Measurements from ENCODE around the gene GOLGA3. TPM values are rescaled to one million over a fixed set of nuclear protein-coding genes. Genes with fewer than 3 reads are reported as not detected.

Gene GOLGA3
- total and polyA plus RNA-seq, 2 experiments from 2014 or later = 10.3 to 57.8 TPM

GRCh38 chr12:132797820-132798570, 30.7 kb downstream of the GOLGA3 start:
- Mint-ChIP-seq H3K27me3 (ENCODE audit: insufficient read depth, low read depth, poor library complexity) (peaks cover 4% of the 10 kb centered on the region), H3K36me3 (ENCODE audit: low read depth) (peaks cover 67% of the 10 kb centered on the region), H3K27ac (no peak overlapping the region), H3K9me3 (no peaks in the 10 kb centered on the region), H3K4me1 (no peaks in the 10 kb centered on the region), H3K4me3 (no peak overlapping the region)
- H3K4me3 ChIP-seq = no peak overlapping the region
- DNase-seq (ENCODE audit: low spot score) (no peak), ATAC-seq (no peak)
- no peaks in the 10 kb centered on the region for H3K79me2 ChIP-seq (replicated peaks; ENCODE audit: insufficient read depth)
- no peaks in the 10 kb centered on the region for H3K4me1 ChIP-seq (ENCODE audit: insufficient read depth)
- no peaks in the 10 kb centered on the region for H3K9me2 ChIP-seq (ENCODE audit: insufficient read depth)
- H3F3A ChIP-seq (replicated peaks; ENCODE audit: low read depth) = no peaks in the 10 kb centered on the region
- H3K36me3 ChIP-seq (ENCODE audit: insufficient read depth) = peaks cover 11% of the 10 kb centered on the region; the same call in 1 of the 2 replicates
- TF ChIP-seq ETS1 (IDR thresholded peaks at IDR 0.05) (no peak), EZH2 (IDR thresholded peaks at IDR 0.05; ENCODE audit: low read depth, unreplicated experiment) (no peak), EZH2phosphoT487 (IDR thresholded peaks at IDR 0.05; ENCODE audit: unreplicated experiment) (peak; percentile 29), JUNB (IDR thresholded peaks at IDR 0.05; ENCODE audit: unreplicated experiment) (no peak), REST (IDR thresholded peaks at IDR 0.05; ENCODE audit: unreplicated experiment) (no peak), POLR2AphosphoS5 (IDR thresholded peaks at IDR 0.05; ENCODE audit: low read depth) (no peak), CTCF (conservative IDR thresholded peaks at IDR 0.05; ENCODE audit: low read depth in 2 of 2) (no peak), ZNF331 (CRISPR knock-in tag; IDR thresholded peaks at IDR 0.05; ENCODE audit: low read depth) (no peak)
- TF ChIP-seq, protein P1, sequence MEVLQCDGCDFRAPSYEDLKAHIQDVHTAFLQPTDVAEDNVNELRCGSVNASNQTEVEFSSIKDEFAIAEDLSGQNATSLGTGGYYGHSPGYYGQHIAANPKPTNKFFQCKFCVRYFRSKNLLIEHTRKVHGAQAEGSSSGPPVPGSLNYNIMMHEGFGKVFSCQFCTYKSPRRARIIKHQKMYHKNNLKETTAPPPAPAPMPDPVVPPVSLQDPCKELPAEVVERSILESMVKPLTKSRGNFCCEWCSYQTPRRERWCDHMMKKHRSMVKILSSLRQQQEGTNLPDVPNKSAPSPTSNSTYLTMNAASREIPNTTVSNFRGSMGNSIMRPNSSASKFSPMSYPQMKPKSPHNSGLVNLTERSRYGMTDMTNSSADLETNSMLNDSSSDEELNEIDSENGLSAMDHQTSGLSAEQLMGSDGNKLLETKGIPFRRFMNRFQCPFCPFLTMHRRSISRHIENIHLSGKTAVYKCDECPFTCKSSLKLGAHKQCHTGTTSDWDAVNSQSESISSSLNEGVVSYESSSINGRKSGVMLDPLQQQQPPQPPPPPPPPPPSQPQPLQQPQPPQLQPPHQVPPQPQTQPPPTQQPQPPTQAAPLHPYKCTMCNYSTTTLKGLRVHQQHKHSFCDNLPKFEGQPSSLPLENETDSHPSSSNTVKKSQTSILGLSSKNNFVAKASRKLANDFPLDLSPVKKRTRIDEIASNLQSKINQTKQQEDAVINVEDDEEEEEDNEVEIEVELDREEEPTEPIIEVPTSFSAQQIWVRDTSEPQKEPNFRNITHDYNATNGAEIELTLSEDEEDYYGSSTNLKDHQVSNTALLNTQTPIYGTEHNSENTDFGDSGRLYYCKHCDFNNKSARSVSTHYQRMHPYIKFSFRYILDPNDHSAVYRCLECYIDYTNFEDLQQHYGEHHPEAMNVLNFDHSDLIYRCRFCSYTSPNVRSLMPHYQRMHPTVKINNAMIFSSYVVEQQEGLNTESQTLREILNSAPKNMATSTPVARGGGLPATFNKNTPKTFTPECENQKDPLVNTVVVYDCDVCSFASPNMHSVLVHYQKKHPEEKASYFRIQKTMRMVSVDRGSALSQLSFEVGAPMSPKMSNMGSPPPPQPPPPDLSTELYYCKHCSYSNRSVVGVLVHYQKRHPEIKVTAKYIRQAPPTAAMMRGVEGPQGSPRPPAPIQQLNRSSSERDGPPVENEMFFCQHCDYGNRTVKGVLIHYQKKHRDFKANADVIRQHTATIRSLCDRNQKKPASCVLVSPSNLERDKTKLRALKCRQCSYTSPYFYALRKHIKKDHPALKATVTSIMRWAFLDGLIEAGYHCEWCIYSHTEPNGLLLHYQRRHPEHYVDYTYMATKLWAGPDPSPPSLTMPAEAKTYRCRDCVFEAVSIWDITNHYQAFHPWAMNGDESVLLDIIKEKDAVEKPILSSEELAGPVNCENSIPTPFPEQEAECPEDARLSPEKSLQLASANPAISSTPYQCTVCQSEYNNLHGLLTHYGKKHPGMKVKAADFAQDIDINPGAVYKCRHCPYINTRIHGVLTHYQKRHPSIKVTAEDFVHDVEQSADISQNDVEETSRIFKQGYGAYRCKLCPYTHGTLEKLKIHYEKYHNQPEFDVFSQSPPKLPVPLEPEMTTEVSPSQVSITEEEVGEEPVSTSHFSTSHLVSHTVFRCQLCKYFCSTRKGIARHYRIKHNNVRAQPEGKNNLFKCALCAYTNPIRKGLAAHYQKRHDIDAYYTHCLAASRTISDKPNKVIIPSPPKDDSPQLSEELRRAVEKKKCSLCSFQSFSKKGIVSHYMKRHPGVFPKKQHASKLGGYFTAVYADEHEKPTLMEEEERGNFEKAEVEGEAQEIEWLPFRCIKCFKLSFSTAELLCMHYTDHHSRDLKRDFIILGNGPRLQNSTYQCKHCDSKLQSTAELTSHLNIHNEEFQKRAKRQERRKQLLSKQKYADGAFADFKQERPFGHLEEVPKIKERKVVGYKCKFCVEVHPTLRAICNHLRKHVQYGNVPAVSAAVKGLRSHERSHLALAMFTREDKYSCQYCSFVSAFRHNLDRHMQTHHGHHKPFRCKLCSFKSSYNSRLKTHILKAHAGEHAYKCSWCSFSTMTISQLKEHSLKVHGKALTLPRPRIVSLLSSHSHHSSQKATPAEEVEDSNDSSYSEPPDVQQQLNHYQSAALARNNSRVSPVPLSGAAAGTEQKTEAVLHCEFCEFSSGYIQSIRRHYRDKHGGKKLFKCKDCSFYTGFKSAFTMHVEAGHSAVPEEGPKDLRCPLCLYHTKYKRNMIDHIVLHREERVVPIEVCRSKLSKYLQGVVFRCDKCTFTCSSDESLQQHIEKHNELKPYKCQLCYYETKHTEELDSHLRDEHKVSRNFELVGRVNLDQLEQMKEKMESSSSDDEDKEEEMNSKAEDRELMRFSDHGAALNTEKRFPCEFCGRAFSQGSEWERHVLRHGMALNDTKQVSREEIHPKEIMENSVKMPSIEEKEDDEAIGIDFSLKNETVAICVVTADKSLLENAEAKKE (CRISPR knock-in tag; IDR thresholded peaks at IDR 0.05) = no peak
- peaks cover 2% of the 10 kb centered on the region for H4K20me1 ChIP-seq (replicated peaks; ENCODE audit: insufficient read depth)
- no peak overlapping the region for H3K4me2 ChIP-seq
- no peak overlapping the region for H3K27ac ChIP-seq (ENCODE audit: low read depth)
- H2AFZ ChIP-seq = no peak overlapping the region
- H3K27me3 ChIP-seq (ENCODE audit: insufficient read depth) = no peaks in the 10 kb centered on the region

All from GM23338 (cell line).